HL-60 (cell line): ENCODE results near the gene ATL2.

Experiments
- POLR2AphosphoS5 ChIP-seq: IDR thresholded peaks from 2 replicates; pipeline ENCODE4 v1.6.1; 2012; ENCODE audit warnings: low read depth
- REST ChIP-seq: IDR thresholded peaks from 2 replicates; pipeline ENCODE4 v1.6.1; 2012; ENCODE audit warnings: low read depth; ENCODE audit not compliant: insufficient replicate concordance
- SPI1 ChIP-seq: IDR thresholded peaks from 2 replicates; pipeline ENCODE4 v1.6.1; 2012; ENCODE audit warnings: low read depth, mild to moderate bottlenecking, borderline replicate concordance
- TF ChIP-seq, protein P1 (sequence below): IDR thresholded peaks from one replicate; pipeline ENCODE4 v1.5.1; 2011; ENCODE audit warnings: low read length, control low read depth, inconsistent platforms; ENCODE audit not compliant: insufficient read depth

- TF ChIP-seq, protein P1, sequence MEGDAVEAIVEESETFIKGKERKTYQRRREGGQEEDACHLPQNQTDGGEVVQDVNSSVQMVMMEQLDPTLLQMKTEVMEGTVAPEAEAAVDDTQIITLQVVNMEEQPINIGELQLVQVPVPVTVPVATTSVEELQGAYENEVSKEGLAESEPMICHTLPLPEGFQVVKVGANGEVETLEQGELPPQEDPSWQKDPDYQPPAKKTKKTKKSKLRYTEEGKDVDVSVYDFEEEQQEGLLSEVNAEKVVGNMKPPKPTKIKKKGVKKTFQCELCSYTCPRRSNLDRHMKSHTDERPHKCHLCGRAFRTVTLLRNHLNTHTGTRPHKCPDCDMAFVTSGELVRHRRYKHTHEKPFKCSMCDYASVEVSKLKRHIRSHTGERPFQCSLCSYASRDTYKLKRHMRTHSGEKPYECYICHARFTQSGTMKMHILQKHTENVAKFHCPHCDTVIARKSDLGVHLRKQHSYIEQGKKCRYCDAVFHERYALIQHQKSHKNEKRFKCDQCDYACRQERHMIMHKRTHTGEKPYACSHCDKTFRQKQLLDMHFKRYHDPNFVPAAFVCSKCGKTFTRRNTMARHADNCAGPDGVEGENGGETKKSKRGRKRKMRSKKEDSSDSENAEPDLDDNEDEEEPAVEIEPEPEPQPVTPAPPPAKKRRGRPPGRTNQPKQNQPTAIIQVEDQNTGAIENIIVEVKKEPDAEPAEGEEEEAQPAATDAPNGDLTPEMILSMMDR = no peak
- no peak for TF ChIP-seq SPI1
- no peak for TF ChIP-seq POLR2AphosphoS5
- TF ChIP-seq REST = no peak
Observed at GRCh38 chr2:38327580-38327979, 49.5 kb downstream of the ATL2 start.
